DMS114 treated with DMSO at 0.1 percent for 48 hours (cell line): ENCODE results near the gene TOP2A.
"Not testable (repeated sequence)": the region's sequence is repeated elsewhere in the genome, so short reads cannot be mapped to it uniquely, and the experiment has no call there.

Experiments
- DNase-seq: peaks from one replicate; lab custom pipeline; 2025; ENCODE audit not compliant: unreplicated experiment; lab: John Stamatoyannopoulos, UW

The TOP2A gene

GRCh38 chr17:40430272-40431230 lies 12.9 kb upstream of the TOP2A start:
- DNase-seq, result no peak

GRCh38 chr17:40427002-40427491 lies 9.4 kb upstream of the TOP2A start:
- DNase-seq, result no peak

DNA sequence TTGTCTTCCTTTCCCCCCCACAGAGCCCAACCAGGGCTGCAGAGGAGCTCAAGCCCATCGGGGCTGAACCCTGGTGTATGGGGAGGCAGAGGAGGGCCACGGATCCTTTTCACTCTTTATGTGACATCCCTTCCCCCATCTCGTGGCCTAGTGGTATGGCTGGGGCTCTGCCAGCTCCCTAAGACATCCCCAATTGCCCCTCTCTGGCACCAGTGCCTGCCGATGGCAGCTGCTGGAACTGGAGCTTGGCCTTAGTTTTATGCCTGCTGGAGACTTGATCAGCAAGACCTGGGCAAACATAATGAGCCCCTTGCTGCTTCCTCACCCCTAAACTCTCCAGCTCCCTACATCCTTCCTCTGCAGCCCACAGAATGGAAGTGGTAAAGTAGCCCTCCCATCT lies 8.0 kb upstream of the TOP2A start:
- no peak for DNase-seq

GRCh38 chr17:40422990-40423633 lies 5.4 kb upstream of the TOP2A start:
- no peak for DNase-seq

- DNase-seq, result no peak
Observed at GRCh38 chr17:40419559-40420331, 2.0 kb upstream of the TOP2A start.

GRCh38 chr17:40418428-40418706 lies 671 bp upstream of the TOP2A start:
- DNase-seq, result no peak

GRCh38 chr17:40417258-40417608 lies 463 bp downstream of the TOP2A start:
- peak; percentile 28 for DNase-seq

GRCh38 chr17:40416671-40417070 lies 1.0 kb downstream of the TOP2A start:
- no peak for DNase-seq

DNA sequence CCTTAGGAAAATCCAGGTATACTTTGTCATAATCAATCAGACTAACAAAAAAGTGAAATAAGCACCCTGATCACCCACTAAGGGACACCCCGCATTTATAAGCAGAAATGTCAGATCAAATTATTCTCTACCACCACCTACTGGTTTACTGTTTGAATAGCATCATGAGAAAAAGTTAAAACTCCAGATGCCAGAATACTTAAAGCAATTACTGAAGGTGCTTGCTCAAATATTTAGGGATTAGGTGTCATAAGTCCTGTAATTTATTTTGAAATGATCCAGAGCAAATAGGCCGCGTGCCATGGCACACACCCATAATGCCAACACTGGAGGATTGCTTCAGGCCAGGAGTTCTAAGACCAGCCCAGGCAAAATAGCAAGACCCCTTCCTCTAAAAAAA lies 2.3 kb downstream of the TOP2A start:
- peak; percentile 11 for DNase-seq

DNA sequence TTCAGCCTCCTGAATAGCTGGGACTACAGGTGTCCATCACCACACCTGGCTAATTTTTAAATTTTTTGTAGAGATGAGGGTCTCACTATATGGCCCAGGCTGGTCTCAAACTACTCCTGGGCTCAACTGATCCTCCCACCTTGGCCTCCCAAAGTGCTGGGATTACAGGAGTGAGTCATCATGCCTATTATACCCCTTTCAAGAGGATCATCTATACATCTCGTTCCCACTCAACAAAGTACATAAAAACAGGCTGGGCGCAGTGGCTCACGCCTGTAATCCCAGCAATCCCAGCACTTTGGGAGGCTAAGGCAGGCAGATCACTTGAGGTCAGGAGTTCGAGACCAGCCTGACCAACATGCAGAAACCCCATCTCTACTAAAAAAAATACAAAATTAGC lies 3.4 kb downstream of the TOP2A start:
- not testable (repeated sequence) for DNase-seq

DNA sequence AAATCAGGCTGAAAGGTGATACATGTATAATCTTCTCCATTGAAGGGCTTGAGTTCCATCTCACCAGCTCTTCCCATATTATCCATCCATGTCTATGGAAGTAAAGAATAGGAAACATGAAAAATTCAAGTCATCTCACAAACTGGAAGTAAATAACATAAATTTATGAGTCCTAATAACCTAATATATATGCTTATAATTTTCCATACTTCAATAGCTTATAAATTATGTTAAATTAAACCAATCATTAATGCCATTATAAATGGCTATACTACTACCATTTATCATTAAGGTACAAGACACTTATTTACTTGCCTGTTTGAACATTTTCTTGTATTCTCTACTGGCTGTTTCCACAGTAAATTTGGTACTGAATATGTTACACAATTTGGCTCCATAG lies 4.8 kb downstream of the TOP2A start:
- DNase-seq, result no peak

DNA sequence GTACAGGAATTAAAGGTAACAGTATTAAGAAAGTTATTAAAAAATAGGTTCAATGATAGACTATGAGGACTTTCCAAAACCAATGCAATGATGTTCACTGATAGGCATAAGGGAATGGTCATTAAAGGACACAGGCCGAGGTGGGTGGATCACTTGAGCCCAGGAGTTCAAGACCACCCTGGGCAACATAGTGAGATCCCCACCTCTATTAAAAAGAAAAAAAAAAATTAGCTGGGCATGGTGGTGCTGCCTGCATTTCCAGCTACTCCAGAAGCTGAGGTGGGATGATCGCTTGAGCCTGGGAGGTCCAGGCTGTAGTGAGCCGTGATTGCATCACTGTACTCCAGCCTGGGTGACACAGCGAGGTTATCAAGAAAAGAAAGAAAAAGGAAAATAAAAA lies 5.9 kb downstream of the TOP2A start:
- no peak for DNase-seq

DNA sequence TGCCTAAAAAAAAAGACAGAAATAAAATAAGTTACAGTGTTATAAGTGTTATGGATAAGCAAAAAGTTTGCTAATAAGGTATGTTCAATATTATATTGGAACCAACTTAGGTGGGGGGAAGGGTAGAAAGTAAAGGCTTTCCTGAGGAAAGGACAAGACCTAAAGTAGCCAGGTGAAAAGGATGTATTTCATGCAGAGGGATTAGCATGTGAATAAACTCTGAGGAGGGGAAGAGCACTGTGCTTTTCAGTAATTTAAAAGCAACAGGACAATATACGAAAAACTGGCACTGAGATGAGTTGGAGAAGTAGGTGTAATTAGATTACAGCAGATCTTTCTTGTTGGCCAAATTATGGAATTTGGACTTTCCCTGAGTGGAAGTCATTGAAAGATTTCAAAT lies 7.6 kb downstream of the TOP2A start:
- no peak for DNase-seq

- DNase-seq, result not testable (repeated sequence)
Observed at GRCh38 chr17:40409540-40409939, 8.2 kb downstream of the TOP2A start.

DNA sequence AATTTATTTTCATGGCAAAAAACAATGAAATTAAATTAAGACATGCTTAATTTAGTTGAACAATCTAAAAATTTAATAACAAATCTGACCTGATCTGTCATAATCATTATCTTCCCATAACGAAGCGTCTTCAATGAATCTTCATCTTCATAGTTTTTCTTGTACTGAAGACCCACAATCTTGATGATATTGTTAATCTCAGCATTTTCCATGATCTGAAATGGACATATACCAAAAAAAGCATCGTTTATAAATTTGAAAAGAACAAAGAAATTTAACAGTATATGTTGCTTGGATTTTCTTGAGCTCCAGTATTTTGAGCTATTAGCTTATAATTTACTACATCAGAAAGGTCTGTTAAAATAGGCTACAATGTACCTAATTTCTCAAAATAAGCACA lies 10.2 kb downstream of the TOP2A start:
- DNase-seq, result no peak

DNA sequence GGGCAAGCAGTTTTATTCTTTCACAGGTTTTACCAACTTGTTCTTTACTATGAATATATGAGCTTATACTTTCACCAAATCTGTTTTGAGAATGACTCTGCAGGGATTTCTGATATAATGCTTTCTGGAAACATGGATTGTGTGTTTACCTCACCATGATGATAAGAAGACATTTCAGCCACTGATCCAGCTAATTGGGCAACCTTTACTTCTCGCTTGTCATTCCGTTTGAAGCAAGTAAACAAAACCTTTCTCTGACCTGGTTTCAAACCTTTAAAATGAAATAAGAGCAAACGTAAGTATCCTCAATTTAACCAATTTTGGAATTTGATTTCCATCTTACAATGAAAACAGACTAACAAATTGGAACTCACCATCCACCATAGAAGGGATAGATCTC lies 13.7 kb downstream of the TOP2A start:
- DNase-seq, result no peak

DNA sequence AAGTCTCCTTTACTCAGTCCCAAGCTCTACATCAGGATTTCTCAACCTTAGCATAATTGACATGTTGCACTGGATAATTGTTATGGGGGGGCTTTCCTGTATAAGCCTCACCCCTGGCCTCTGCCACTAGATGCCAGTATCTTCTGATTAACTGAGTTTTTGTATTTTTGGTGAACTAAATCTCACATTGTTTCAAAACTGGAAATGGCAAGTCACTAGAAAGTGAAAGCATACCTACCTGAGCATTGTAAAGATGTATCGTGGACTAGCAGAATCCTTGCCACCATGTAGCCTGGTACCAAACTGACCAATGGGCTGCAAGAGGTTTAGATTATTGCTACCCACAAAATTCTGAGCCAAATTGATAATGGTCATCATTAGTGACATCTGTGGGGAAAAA lies 15.0 kb downstream of the TOP2A start:
- DNase-seq, result no peak

GRCh38 chr17:40399185-40399584 lies 18.5 kb downstream of the TOP2A start:
- DNase-seq, result peak; percentile 32

- not testable (repeated sequence) for DNase-seq
Observed at GRCh38 chr17:40386555-40386954, 31.1 kb downstream of the TOP2A start.

GRCh38 chr17:40382251-40382650 lies 35.4 kb downstream of the TOP2A start:
- DNase-seq, result no peak

GRCh38 chr17:40378966-40379365 lies 38.7 kb downstream of the TOP2A start:
- no peak for DNase-seq

DNA sequence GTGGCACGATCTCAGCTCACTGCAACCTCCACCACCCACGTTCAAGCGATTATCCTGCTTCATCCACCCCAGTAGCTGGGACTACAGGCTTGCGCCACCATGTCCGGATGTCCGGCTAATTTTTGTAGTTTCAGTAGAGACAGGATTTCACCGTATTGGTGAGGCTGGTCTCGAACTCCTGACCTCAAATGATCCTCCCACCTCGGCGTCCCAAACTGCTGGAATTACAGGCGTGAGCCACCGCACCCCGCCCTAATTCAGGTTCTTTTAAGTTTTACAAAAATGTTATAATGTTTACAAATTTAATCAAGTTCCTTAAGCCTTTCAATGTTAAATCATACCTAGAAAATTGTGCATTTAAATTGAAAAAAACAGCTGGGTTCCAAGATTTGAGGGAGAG lies 39.9 kb downstream of the TOP2A start:
- DNase-seq, result no peak
